HAP-1 (cell line): ENCODE data around the gene TOP2A.

ENCODE experiments used
- DNase-seq, 2 experiments: peaks; one replicate each; pipeline ENCODE4 v3.0.0-alpha.2; 2016 to 2020; ENCODE audit warnings: low spot score in 2 of 2
- H3K27me3 ChIP-seq: fragments of 250-450 bp; sonication (Bioruptor Pico); 2 replicates; pipeline ENCODE4 v1.5.1; 2020; ENCODE audit warnings: low read depth, mild to moderate bottlenecking, moderate library complexity
- H3K36me3 ChIP-seq: fragments of 250-450 bp; sonication (Bioruptor Pico); replicated peaks from 2 replicates; pipeline ENCODE4 v1.5.1; 2020; ENCODE audit warnings: mild to moderate bottlenecking
- H3K4me1 ChIP-seq: fragments of 250-450 bp; sonication (Bioruptor Pico); 2 replicates; pipeline ENCODE4 v1.5.1; 2020; ENCODE audit warnings: mild to moderate bottlenecking
- H3K4me3 ChIP-seq: fragments of 250-450 bp; sonication (Bioruptor Pico); 2 replicates; pipeline ENCODE4 v1.5.1; 2020; ENCODE audit warnings: mild to moderate bottlenecking, moderate library complexity
- H3K9me3 ChIP-seq: fragments of 250-450 bp; sonication (Bioruptor Pico); 2 replicates; pipeline ENCODE4 v1.5.1; 2020; ENCODE audit warnings: mild to moderate bottlenecking, moderate library complexity
- in situ Hi-C: fragments of 300-500 bp; cut with MboI; formaldehyde crosslinking; loops from 3 replicates; pipeline ENCODE4 v1.14.3; 2020; ENCODE audit warnings: low sequenced_read_pairs, inconsistent platforms, mixed read lengths

TOP2A gene

GRCh38 chr17:40361063-40361924, 56.4 kb downstream of the TOP2A start:
- Histone ChIP-seq H3K4me3 (no peak overlapping the region), H3K27me3 (no peaks in the 10 kb centered on the region), H3K36me3 (no peaks in the 10 kb centered on the region), H3K4me1 (peaks cover 2% of the 10 kb centered on the region; the same call in 1 of the 2 replicates), H3K9me3 (no peaks in the 10 kb centered on the region)
- no peak for DNase-seq
- in situ Hi-C loops, result loop anchor here (5.0 kb wide), 1 partner anchor 171 kb away; no protein-coding TSS in a partner anchor

- Histone ChIP-seq H3K9me3 (no peaks in the 10 kb centered on the region), H3K4me1 (peaks cover 2% of the 10 kb centered on the region; the same call in 1 of the 2 replicates), H3K36me3 (peaks cover 5% of the 10 kb centered on the region), H3K4me3 (no peak overlapping the region), H3K27me3 (no peaks in the 10 kb centered on the region)
- DNase-seq, result no peak
- in situ Hi-C loops, result loop anchor here (5.0 kb wide), 1 partner anchor 172 kb away; no protein-coding TSS in a partner anchor
Observed at GRCh38 chr17:40360091-40360490, 57.6 kb downstream of the TOP2A start.

- Histone ChIP-seq H3K27me3 (no peaks in the 10 kb centered on the region), H3K4me1 (peaks cover 2% of the 10 kb centered on the region; the same call in 1 of the 2 replicates), H3K9me3 (no peaks in the 10 kb centered on the region), H3K36me3 (peaks cover 6% of the 10 kb centered on the region), H3K4me3 (no peak overlapping the region)
- in situ Hi-C loops, result no loop called here
- peak; percentile 83 to 93 for DNase-seq
Observed at GRCh38 chr17:40358323-40359038, 59.2 kb downstream of the TOP2A start.

GRCh38 chr17:40356990-40357881, 60.5 kb downstream of the TOP2A start:
- Histone ChIP-seq H3K4me1 (peaks cover 2% of the 10 kb centered on the region; the same call in 1 of the 2 replicates), H3K36me3 (peaks cover 6% of the 10 kb centered on the region), H3K9me3 (no peaks in the 10 kb centered on the region), H3K27me3 (no peaks in the 10 kb centered on the region), H3K4me3 (no peak overlapping the region)
- in situ Hi-C loops, result no loop called here
- no peak for DNase-seq

- H3K9me3 ChIP-seq, result no peaks in the 10 kb centered on the region
Observed at GRCh38 chr17:40355804-40356758, 61.6 kb downstream of the TOP2A start.

GRCh38 chr17:40355123-40355803, 62.4 kb downstream of the TOP2A start:
- peaks cover 9% of the 10 kb centered on the region for H3K4me1 ChIP-seq
- H3K9me3 ChIP-seq, result no peaks in the 10 kb centered on the region
- H3K27me3 ChIP-seq, result no peaks in the 10 kb centered on the region
- in situ Hi-C loops, result no loop called here
- H3K36me3 ChIP-seq, result peaks cover 6% of the 10 kb centered on the region
- H3K4me3 ChIP-seq, result no peak overlapping the region
- DNase-seq, result peak; percentile 5 to 86

More at GRCh38 chr17:40355804-40356758, 61.6 kb downstream of the TOP2A start:
- H3K27me3 ChIP-seq, result no peaks in the 10 kb centered on the region
- H3K4me1 ChIP-seq, result peaks cover 2% of the 10 kb centered on the region; the same call in 1 of the 2 replicates
- DNase-seq, result no peak
- peaks cover 6% of the 10 kb centered on the region for H3K36me3 ChIP-seq
- H3K4me3 ChIP-seq, result no peak overlapping the region
- in situ Hi-C loops, result no loop called here

- H3K9me3 ChIP-seq, result no peaks in the 10 kb centered on the region
- no peak overlapping the region for H3K4me3 ChIP-seq
- H3K4me1 ChIP-seq, result peaks cover 12% of the 10 kb centered on the region
- in situ Hi-C loops, result loop anchor here (5.0 kb wide), 1 partner anchor 52 kb away; no protein-coding TSS in a partner anchor
- peaks cover 6% of the 10 kb centered on the region for H3K36me3 ChIP-seq
- no peak for DNase-seq
- no peaks in the 10 kb centered on the region for H3K27me3 ChIP-seq
Observed at GRCh38 chr17:40354221-40355122, 63.2 kb downstream of the TOP2A start.

- peaks cover 10% of the 10 kb centered on the region for H3K4me1 ChIP-seq
- in situ Hi-C loops, result loop anchor here (5.0 kb wide), 1 partner anchor 51 kb away; no protein-coding TSS in a partner anchor
- H3K36me3 ChIP-seq, result peaks cover 6% of the 10 kb centered on the region
Observed at GRCh38 chr17:40352779-40353394, 64.8 kb downstream of the TOP2A start.

GRCh38 chr17:40352237-40352778, 65.4 kb downstream of the TOP2A start:
- no peak overlapping the region for H3K4me3 ChIP-seq
- H3K9me3 ChIP-seq, result no peaks in the 10 kb centered on the region
- peaks cover 6% of the 10 kb centered on the region for H3K36me3 ChIP-seq
- no peak for DNase-seq
- in situ Hi-C loops, result loop anchor here (5.0 kb wide), 1 partner anchor 50 kb away; no protein-coding TSS in a partner anchor
- no peaks in the 10 kb centered on the region for H3K27me3 ChIP-seq
- H3K4me1 ChIP-seq, result peaks cover 10% of the 10 kb centered on the region

More at GRCh38 chr17:40352779-40353394, 64.8 kb downstream of the TOP2A start:
- no peak for DNase-seq
- Histone ChIP-seq H3K27me3 (no peaks in the 10 kb centered on the region), H3K9me3 (no peaks in the 10 kb centered on the region), H3K4me3 (no peak overlapping the region)

- no peak for DNase-seq
- in situ Hi-C loops, result loop anchor here (5.0 kb wide), 1 partner anchor 49 kb away; no protein-coding TSS in a partner anchor
- H3K4me1 ChIP-seq, result peaks cover 15% of the 10 kb centered on the region
- H3K9me3 ChIP-seq, result no peaks in the 10 kb centered on the region
- H3K27me3 ChIP-seq, result no peaks in the 10 kb centered on the region
- no peak overlapping the region for H3K4me3 ChIP-seq
- peaks cover 6% of the 10 kb centered on the region for H3K36me3 ChIP-seq
Observed at GRCh38 chr17:40351359-40352236, 66.1 kb downstream of the TOP2A start.
